Measurements from ENCODE around the gene NME5. TPM values are rescaled to one million over a fixed set of nuclear protein-coding genes. Genes with fewer than 3 reads are reported as not detected.

NME5 gene
- total RNA-seq, 1 donor from 2014 or later: 7.8 TPM

- H3K4me1 Mint-ChIP-seq (ENCODE audit: unreplicated experiment): no peaks in the 10 kb centered on the region
- DNase-seq (ENCODE audit: extremely low spot score, unreplicated experiment): no peak
- no peak overlapping the region for H3K27ac Mint-ChIP-seq
- no peaks in the 10 kb centered on the region for H3K36me3 Mint-ChIP-seq
- H3K4me3 Mint-ChIP-seq: no peak overlapping the region
- H3K9me3 Mint-ChIP-seq: no peaks in the 10 kb centered on the region
- H3K27me3 Mint-ChIP-seq: peaks cover 24% of the 10 kb centered on the region
- TF ChIP-seq CTCF (conservative IDR thresholded peaks at IDR 0.05): no peak
These were observed 36.5 kb downstream of the NME5 start for GRCh38 chr5:138102454-138103318.

- TF ChIP-seq CTCF (conservative IDR thresholded peaks at IDR 0.05): no peak
- Mint-ChIP-seq H3K27me3 (peaks cover 49% of the 10 kb centered on the region), H3K36me3 (no peaks in the 10 kb centered on the region), H3K4me1 (ENCODE audit: unreplicated experiment) (no peaks in the 10 kb centered on the region), H3K9me3 (no peaks in the 10 kb centered on the region), H3K27ac (no peak overlapping the region), H3K4me3 (no peak overlapping the region)
- no peak for DNase-seq (ENCODE audit: extremely low spot score, unreplicated experiment)
These were observed 42.0 kb downstream of the NME5 start for GRCh38 chr5:138096997-138097828.

- Mint-ChIP-seq H3K4me1 (ENCODE audit: unreplicated experiment) (no peaks in the 10 kb centered on the region), H3K27me3 (peaks cover 52% of the 10 kb centered on the region), H3K27ac (no peak overlapping the region), H3K36me3 (no peaks in the 10 kb centered on the region), H3K4me3 (no peak overlapping the region), H3K9me3 (no peaks in the 10 kb centered on the region)
- no peak for TF ChIP-seq CTCF (conservative IDR thresholded peaks at IDR 0.05)
- no peak for DNase-seq (ENCODE audit: extremely low spot score, unreplicated experiment)
These were observed 42.9 kb downstream of the NME5 start for GRCh38 chr5:138096363-138096762.

GRCh38 chr5:138095100-138095907, 43.9 kb downstream of the NME5 start:
- Mint-ChIP-seq H3K4me3 (no peak overlapping the region), H3K9me3 (no peaks in the 10 kb centered on the region)
- no peak for TF ChIP-seq CTCF (conservative IDR thresholded peaks at IDR 0.05)

GRCh38 chr5:138093036-138093435, 46.2 kb downstream of the NME5 start:
- no peak overlapping the region for H3K27ac Mint-ChIP-seq

More at GRCh38 chr5:138095100-138095907, 43.9 kb downstream of the NME5 start:
- Mint-ChIP-seq H3K4me1 (ENCODE audit: unreplicated experiment) (no peaks in the 10 kb centered on the region), H3K36me3 (no peaks in the 10 kb centered on the region), H3K27ac (no peak overlapping the region), H3K27me3 (peaks cover 53% of the 10 kb centered on the region)
- no peak for DNase-seq (ENCODE audit: extremely low spot score, unreplicated experiment)

More at GRCh38 chr5:138093036-138093435, 46.2 kb downstream of the NME5 start:
- H3K27me3 Mint-ChIP-seq: peaks cover 49% of the 10 kb centered on the region
- H3K36me3 Mint-ChIP-seq: no peaks in the 10 kb centered on the region
- H3K4me3 Mint-ChIP-seq: no peak overlapping the region
- no peak for TF ChIP-seq CTCF (conservative IDR thresholded peaks at IDR 0.05)
- no peak for DNase-seq (ENCODE audit: extremely low spot score, unreplicated experiment)
- H3K9me3 Mint-ChIP-seq: no peaks in the 10 kb centered on the region
- H3K4me1 Mint-ChIP-seq (ENCODE audit: unreplicated experiment): no peaks in the 10 kb centered on the region

All from type B pancreatic cell (in vitro differentiated cells).